Skin of body (tissue), 2 donors: Measurements from ENCODE around the gene C1RL. TPM values are rescaled to one million over a fixed set of nuclear protein-coding genes. Genes with fewer than 3 reads are reported as not detected.
A peak's percentile ranks its signal among the peaks of the same experiment; 100 is the strongest.
"Not testable (repeated sequence)": the region's sequence is repeated elsewhere in the genome, so short reads cannot be mapped to it uniquely, and the experiment has no call there.

Experiments used
- DNase-seq: peaks from one replicate; lab custom pipeline; 2025; lab: John Stamatoyannopoulos, UW
- total RNA-seq: library from RNA; depleted of rRNA; stranded (reverse); fragments of >200 nt; gene quantifications from one replicate; pipeline ENCODE4 v1.2.3, GENCODE V29; 2014

C1RL gene
- total RNA-seq, 1 donor from 2014 or later: 10.4 TPM

GRCh38 chr12:7114851-7115250 is 5.8 kb upstream of the C1RL start:
- no peak for DNase-seq

DNA sequence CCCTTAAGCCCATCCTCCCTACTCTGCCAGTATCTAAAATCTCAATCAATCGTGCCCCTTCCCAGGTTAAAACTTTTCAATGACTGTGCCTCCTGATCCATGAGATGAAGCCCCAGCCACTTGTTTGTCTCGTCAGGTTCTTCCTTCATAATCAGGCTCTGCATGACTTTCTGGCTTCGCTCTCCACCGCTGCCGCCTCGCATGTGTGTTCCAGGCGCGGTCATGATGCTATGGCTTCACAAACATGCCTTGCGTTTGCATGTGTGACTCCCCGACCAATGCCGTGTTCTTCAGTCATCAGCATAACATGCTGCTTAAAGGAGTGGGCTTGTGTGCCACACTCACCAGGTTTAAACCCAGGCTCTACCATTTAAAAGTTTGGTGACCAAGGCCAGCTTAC is 5.0 kb upstream of the C1RL start:
- DNase-seq: no peak

GRCh38 chr12:7113389-7113871 is 4.4 kb upstream of the C1RL start:
- no peak for DNase-seq

- DNase-seq: no peak
Measured at GRCh38 chr12:7112041-7112440, 3.0 kb upstream of the C1RL start.

- no peak for DNase-seq
Measured at GRCh38 chr12:7110661-7111060, 1.6 kb upstream of the C1RL start.

- DNase-seq: no peak
Measured at GRCh38 chr12:7109572-7109920, 532 bp upstream of the C1RL start.

DNA sequence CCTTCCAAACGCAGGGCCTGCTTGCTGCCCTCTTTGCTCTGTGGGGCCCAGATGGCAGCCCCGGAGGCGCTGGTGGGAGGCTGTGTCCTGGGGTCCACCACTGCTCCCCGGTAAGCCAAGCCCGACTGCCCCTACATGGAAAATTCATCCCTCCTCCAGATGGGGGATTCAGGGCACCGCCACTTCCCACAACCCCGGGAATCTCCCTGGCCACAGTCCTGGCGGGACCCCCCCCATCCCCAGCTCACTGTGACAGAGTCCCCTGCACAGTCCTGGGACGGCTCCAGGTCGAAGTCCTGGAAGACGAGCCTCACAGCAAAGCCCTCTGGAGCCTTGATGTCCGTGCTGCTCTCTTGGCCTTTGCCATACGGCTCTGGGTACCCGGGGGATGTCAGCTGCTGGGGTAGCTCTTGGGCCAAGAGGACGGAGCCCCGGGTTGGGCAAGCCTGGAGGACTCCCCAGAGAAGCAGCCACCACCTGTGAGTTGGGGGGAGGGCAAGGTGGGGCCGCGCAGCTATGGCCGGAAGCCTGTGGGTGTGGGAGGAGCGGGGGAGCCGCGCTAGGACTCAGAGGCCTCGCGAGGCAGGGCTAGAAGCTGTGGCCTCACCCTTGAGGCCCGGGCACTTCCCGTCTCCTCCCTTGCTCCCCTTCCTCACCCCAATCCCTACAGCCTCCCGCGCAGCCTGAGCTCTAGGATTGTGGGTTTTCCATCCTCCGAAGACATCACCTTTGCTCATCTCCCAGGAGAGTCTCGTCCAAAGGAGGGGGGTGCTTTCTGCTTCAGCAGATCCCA is 815 bp downstream of the C1RL start:
- peak; percentile 55 for DNase-seq

- no peak for DNase-seq
Measured at GRCh38 chr12:7107636-7108002, 1.4 kb downstream of the C1RL start.

GRCh38 chr12:7107181-7107580 is 1.8 kb downstream of the C1RL start:
- not testable (repeated sequence) for DNase-seq

- no peak for DNase-seq
Measured at GRCh38 chr12:7106082-7106481, 2.9 kb downstream of the C1RL start.

DNA sequence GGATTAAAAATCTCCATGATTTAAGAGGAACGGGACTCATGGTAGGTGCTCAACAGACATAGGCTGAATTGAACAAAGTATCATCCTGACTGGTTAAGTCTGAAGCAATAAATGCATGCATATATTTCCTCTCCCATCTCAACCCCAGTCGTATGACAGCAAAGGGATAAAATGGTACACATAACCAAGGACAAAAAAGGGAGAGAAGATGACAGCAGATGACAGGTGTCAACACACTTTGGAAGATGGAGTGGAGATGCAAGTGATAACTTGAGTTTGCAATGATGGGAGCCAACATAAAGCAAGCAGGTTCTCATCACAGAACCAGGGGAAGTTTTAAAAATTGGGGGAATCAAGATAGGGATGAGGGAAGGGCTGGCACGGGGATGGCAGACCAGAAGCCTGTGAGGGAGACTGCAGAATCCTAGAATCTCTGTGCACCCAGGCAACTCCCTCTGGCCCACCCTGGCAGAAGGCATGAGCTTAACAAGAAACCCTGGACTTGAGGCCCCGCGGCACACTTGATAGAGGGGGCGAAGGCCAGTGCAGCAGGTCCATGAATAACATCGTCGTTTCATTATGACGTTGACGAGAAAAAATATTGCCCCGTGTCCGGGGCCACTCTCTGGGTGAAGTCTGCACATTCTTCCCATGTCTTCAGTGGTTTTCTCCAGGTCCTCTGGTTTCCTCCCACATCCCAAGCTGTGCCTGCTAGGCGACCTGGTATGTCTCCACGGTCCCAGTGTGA is 5.0 kb downstream of the C1RL start:
- no peak for DNase-seq

GRCh38 chr12:7102582-7102981 is 6.4 kb downstream of the C1RL start:
- no peak for DNase-seq

DNA sequence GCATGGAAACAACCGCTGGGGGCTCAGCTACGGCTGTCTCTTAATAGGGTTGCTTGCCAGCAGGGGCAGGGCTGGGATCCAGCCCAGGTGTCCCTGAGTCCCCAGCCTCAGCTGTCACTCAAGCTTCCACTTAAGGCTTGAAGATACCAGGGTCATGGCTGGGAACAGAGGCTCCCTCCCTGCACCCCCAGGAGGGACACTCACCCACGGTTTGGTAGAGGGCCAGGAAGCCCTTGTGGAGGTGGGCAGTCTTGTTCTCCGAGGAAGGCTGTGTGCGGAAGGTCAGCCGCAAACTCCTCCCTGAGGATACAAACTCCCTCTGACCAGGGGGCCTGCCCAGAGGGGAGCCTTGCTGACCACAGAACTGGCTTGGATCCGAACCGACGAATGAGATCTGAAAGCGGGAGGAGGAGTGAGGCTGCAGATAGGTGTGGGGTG is 7.3 kb downstream of the C1RL start:
- DNase-seq: no peak

DNA sequence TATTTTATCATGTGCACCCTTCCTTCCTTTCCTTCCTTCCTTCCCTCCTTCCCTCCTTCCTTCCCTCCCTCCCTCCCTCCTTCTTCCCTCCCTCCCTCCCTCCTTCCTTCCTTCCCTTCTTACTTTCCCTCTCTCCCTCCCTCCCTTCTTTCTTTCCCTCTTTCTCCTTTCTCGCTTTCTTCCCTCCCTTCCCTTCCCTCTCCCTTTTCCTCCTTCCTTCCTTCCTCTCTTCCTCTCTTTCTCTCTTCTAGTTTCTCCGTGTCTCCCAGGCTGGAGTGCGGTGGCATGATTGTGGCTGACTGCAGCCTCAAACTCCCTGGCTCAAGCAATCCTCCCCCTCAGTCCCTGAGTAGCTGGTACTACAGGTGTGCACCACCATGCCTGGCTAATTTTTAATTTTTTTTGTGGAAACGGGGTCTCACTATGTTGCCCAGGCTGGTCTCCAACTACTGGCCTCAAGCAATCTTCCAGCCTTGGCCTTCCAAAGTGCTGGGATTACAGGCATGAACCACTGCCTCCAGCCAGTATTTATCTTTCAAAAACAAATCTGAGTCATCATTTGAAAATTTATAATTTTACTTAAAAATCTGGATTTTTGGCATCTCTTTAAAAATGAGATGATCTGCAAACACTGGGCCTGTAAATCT is 7.8 kb downstream of the C1RL start:
- DNase-seq: no peak

DNA sequence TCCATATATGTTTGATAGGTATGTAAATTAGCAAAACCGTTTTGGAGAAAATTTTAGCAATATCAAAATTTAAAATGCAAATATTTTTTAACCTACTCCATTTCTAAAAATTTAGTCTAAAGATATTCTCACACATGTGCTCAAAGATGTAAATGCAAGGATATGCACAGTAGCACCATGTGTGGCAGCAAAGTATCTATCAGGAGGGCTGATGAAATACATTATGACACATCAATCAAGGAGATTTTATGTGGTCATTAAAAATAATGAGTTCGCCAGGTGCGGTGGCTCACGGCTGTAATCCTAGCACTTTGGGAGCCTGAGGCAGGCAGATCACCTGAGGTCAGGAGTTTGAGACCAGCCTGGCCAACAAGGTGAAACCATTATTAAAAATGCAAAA is 8.8 kb downstream of the C1RL start:
- DNase-seq: no peak

DNA sequence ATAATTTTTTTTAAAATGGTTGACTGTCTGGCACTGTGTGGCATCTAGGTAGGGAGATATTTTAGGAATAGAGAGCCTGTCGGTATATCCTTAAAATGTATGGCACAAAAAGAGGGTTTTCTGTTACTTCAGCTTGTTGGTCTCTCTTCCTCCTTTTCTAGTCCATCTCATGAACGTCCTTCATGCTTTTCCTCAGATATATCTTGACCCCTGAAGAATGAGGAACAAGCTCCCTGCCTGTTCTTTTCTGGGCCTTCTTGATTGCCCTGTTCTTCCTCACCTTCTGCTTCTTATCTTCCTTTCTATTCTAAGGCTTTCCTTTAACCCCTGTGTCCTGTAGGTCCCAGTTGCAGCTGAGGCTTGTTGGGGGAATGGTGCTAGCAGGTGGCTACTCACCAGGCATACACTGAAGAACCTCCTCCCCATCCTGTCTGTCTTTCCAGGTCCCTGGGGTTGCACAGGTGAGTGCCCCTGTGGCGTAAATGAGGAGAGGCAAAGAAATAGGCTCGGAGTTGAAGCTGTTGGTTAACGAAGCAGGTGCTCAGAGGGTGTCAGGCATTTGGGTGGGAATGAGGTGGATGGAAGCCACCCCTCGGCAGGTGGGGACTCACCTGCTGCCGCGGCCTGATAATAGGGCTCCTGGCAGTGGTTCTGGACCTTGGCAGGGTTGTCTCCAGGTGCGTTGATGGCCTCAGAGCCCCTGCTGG is 9.6 kb downstream of the C1RL start:
- no peak for DNase-seq

DNA sequence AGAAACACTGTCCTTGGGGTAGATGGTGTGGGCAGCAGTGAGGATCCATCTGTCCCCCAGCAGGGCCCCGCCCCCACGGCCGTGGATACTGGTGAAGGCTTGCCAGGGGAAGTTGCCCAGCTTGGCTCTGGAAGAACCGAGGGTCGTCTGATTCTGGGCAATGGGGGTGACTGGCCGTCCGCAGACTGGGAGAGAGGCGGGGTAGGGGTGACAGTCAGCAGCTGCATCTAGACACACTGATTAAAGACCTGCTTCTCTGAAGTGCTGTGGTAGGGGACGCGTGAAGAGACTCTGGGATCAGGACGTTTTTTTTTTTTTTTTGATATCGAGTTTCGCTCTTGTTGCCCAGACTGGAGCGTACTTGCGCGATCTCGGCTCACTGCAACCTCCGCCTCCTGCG is 12.0 kb downstream of the C1RL start:
- DNase-seq: no peak

DNA sequence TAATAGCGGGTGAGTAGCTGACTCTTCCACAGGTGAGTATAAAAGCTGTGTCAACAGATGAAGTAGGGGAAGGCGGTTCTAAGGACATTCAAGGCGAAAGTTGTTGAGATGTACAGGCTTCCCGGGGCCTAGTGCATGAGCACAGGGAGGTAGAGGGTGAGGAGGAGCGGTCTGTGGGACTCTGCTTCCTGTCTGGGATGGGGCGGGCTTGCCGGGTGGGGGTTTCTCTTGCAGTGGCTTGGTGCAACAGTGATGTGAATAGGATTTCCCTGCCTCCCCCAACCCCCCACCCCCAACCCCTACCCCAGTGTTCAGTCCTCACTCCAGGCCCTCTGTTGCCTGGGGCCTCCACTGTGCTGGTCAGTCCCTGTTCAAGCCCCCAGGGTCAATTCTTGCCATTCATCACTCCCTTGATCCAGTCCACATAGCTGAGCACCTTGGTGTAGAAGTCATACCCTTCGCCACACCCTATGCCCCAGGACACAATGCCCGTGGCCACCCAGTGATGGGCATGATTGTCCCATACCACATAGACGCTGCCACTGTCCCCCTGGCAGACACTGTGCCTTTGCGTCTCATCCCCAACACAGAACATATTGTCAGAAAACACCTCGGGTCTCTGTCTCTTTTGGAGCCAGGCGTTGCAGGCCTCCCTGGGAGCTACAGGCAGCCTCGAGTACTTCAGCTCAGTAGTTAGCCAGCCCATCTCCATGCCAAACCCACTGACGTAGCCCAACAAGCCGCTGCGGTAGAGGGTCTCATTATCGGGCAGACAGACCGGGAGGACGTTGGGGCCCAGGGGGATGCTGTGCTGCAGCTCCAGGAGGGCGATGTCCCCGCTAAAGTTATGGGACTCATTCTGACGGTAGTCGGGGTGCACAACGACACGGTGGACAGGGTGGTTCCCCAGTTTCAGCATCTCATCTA is 12.7 kb downstream of the C1RL start:
- DNase-seq: no peak

DNA sequence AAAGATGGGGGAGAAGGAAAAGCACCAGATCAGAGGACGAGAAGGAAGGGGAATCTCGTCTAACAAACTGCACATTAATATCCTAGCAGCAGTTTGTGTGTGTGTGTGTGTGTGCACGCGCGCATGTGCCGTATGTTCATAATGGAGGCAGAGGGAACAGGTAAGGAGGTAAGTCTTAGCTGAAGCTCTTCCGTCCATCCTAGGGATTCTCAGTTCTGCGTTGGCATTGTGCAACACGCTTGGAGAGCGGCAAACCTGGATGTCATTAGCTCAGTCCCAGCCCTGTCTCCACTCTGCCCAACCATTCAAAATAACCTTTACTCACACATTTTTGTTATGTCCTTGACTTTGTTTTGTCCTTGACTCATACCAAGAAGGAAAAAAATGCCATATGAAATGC is 15.1 kb downstream of the C1RL start:
- DNase-seq: no peak

DNA sequence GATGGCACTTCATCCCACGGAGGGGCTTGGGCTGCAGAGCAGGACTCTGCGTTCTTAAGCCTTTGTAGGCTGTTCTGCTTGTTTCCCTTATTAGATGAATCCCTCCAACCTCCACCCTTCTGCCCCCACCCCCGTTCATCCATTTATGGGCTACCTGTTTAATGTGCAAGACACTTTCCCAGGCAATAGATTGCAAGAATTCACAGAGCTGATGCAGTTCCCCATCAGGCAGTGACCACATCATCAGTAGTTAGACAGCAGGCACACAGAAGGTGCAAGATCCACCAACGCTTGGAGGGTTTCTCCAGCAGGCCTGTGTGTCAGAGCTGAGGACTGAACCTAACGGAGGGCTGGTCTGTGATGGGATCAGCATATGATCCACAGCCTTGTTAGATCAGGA is 15.5 kb downstream of the C1RL start:
- DNase-seq: no peak

- no peak for DNase-seq
Measured at GRCh38 chr12:7092986-7093460, 16.0 kb downstream of the C1RL start.
